Adrenal gland (tissue), 5 donors: Measurements from ENCODE around the gene RRAGB.

ENCODE experiments used
- CTCF ChIP-seq, 6 experiments: fragments of 450-650 bp in 4 of 6; fragments of 200-600 bp in 2 of 6; sonication (generic) in 1 of 6; IDR thresholded peaks; 1 replicate in 5 of 6; 2 replicates in 1 of 6; pipeline versions ENCODE4 v1.5.1 to v1.8.0; 2016 to 2021; ENCODE audit warnings: antibody characterized with exemption in 6 of 6, mild to moderate bottlenecking in 2 of 6, moderate library complexity in 1 of 6
- POLR2A ChIP-seq, 2 donors: fragments of 450-650 bp; IDR thresholded peaks; one replicate each; pipeline ENCODE4 v1.6.1; 2017; ENCODE audit warnings: antibody characterized with exemption in 2 of 2, mild to moderate bottlenecking in 2 of 2, moderate library complexity in 1 of 2
- donor health status: DM: no; HTN: no; CAD: no.

GRCh38 chrX:55697381-55697780 is 20.2 kb upstream of the RRAGB start:
- no peak for TF ChIP-seq CTCF (IDR thresholded peaks at IDR 0.05)
- no peak for TF ChIP-seq POLR2A (IDR thresholded peaks at IDR 0.05)
